Muscle layer of duodenum (tissue), 2 donors: Measurements from ENCODE around the gene RBMXL2.

ENCODE experiments used
- H3K27ac ChIP-seq: one replicate; pipeline ENCODE4 v1.7.0; 2013; ENCODE audit warnings: mild to moderate bottlenecking, low read length
- H3K27me3 ChIP-seq: one replicate; pipeline ENCODE4 v1.7.0; 2013; ENCODE audit warnings: low read depth, mild to moderate bottlenecking, control low read depth, low read length
- H3K36me3 ChIP-seq, 2 donors: one replicate each; pipeline ENCODE4 v1.7.0; 2013; ENCODE audit warnings: low read length in 2 of 2, control low read depth in 1 of 2, mild to moderate bottlenecking in 1 of 2; ENCODE audit not compliant: insufficient read depth in 2 of 2, control insufficient read depth in 1 of 2
- H3K4me1 ChIP-seq, 2 donors: one replicate each; pipeline ENCODE4 v1.7.0; 2013; ENCODE audit warnings: low read length in 2 of 2, mild to moderate bottlenecking in 2 of 2, control low read depth in 1 of 2, moderate library complexity in 1 of 2; ENCODE audit not compliant: insufficient read depth in 2 of 2, control insufficient read depth in 1 of 2
- H3K4me3 ChIP-seq, 2 donors: one replicate each; pipeline ENCODE4 v1.7.0; 2013; ENCODE audit warnings: low read length in 2 of 2, low read depth in 1 of 2, mild to moderate bottlenecking in 1 of 2
- H3K9me3 ChIP-seq, 2 donors: one replicate each; pipeline ENCODE4 v1.7.0; 2013; ENCODE audit warnings: low read length in 2 of 2, control low read depth in 1 of 2, mild to moderate bottlenecking in 1 of 2; ENCODE audit not compliant: control insufficient read depth in 1 of 2
- donor health status: healthy.

RBMXL2 gene

DNA sequence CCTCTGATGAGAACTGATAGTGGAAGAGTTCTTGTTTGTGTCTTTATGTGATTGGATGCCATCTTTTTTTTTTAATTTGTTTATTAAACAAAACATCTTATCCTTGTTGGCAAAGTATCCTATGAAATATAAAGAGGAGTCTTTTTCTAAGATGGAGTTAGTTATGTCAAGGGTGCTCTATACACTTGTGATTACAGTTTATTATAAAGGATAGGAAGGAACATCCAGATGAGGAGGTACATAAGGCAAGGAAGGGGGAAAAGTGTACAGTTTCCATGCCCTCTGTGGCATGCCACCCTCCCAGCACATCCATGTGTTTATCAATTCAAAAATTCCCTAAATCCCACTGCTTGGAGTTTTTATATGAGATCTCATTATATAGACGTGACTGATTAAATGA is 7.4 kb upstream of the RBMXL2 start:
- H3K27me3 ChIP-seq, result no peaks in the 10 kb centered on the region
- peaks cover 0 to 14% of the 10 kb centered on the region in 2 donors for H3K9me3 ChIP-seq
- H3K36me3 ChIP-seq, result no peaks in the 10 kb centered on the region
- H3K4me1 ChIP-seq, result no peaks in the 10 kb centered on the region
- H3K4me3 ChIP-seq, result no peak overlapping the region
- no peak overlapping the region for H3K27ac ChIP-seq

DNA sequence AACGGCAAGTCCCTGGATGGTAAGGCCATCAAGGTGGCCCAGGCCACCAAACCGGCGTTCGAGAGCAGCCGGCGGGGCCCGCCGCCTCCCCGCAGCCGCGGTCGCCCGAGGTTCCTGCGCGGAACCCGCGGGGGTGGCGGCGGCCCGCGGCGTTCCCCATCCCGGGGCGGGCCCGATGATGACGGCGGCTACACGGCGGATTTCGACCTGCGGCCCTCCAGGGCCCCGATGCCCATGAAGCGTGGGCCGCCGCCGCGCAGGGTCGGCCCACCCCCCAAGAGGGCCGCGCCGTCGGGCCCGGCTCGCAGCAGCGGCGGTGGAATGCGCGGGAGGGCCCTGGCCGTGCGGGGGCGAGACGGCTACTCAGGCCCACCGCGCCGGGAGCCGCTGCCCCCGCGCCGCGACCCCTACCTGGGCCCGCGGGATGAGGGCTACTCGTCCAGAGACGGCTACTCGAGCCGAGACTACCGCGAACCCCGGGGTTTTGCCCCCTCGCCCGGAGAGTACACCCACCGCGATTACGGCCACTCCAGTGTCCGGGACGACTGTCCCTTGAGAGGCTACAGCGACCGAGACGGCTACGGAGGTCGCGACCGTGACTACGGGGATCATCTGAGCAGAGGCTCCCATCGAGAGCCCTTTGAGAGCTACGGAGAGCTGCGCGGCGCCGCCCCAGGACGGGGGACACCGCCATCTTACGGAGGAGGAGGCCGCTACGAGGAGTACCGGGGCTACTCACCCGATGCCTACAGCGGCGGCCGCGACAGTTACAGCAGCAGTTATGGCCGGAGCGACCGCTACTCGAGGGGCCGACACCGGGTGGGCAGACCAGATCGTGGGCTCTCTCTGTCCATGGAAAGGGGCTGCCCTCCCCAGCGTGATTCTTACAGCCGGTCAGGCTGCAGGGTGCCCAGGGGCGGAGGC is 792 bp downstream of the RBMXL2 start:
- no peaks in the 10 kb centered on the region for H3K4me1 ChIP-seq
- peaks cover 0 to 7% of the 10 kb centered on the region in 2 donors for H3K9me3 ChIP-seq
- H3K27me3 ChIP-seq, result no peaks in the 10 kb centered on the region
- H3K27ac ChIP-seq, result no peak overlapping the region
- no peak overlapping the region for H3K4me3 ChIP-seq
- H3K36me3 ChIP-seq, result no peaks in the 10 kb centered on the region

DNA sequence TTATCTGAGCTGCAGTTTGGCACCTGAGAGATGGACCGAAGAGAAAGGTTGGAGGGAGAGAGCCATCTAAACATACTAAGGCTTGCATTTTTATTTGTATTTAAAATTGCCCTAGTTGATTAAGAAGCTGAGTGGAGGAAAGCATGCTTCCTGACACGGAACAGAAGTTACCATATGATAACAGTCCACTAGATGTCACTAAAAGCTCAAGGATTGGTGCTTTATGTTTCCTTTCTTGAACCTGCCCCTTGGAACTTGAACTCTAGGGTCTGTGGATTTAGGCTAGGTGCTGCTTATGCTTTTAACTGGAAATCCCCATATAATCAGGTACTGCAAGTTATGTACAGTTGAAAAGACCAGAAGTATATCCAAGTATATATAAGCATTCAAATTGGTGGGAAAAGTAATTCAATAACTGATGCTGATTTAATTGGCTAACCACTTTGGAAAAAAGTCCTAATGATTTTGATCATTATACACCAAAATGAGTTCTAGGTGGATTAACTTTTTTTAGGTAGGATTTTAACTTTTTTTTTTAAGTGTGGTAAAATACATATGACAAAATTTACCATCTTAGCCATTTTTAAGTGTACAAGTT is 9.5 kb downstream of the RBMXL2 start:
- Histone ChIP-seq H3K4me3 (no peak overlapping the region), H3K4me1 (no peaks in the 10 kb centered on the region), H3K36me3 (no peaks in the 10 kb centered on the region), H3K9me3 (no peaks in the 10 kb centered on the region), H3K27me3 (no peaks in the 10 kb centered on the region), H3K27ac (no peak overlapping the region)

DNA sequence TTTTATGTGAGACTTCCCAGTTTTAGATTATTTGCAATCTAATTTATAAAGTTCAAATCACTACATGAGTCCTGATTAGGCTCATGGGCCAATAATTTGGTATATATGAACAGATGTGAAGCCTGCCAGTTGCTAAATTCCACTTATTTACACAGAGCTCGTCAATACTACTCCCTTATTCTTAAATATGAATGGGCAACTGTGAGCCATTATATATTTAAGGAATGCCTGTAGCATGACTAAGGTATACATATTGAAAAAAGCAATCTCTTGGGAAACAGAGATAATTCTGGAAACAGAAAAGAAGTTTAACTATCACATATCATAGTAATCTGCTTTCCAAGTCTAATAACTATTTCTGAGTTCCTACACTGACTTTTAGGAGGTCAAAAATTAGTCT is 27.0 kb downstream of the RBMXL2 start:
- no peak overlapping the region for H3K4me3 ChIP-seq
- no peaks in the 10 kb centered on the region for H3K27me3 ChIP-seq
- H3K27ac ChIP-seq, result no peak overlapping the region
- no peaks in the 10 kb centered on the region for H3K36me3 ChIP-seq
- H3K9me3 ChIP-seq, result no peaks in the 10 kb centered on the region
- H3K4me1 ChIP-seq, result no peaks in the 10 kb centered on the region

DNA sequence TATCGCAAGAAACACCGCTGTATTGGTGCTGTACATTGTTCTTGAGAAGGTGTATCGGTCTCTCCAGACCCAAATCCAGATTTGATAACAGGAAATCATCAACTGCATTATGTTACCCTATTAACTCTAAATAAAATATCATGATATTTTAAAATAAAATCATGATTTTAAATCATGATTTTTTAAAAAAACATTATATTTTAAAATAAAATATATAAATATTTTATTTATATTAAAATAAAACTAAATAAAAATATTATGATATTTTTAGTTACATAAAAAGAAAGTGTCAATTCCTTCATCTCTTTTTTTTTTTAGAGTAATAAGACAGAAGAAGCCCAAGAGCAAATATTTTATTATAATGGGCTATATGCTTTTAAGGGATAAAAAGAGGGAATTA is 27.6 kb downstream of the RBMXL2 start:
- H3K27ac ChIP-seq, result no peak overlapping the region
- no peaks in the 10 kb centered on the region for H3K9me3 ChIP-seq

DNA sequence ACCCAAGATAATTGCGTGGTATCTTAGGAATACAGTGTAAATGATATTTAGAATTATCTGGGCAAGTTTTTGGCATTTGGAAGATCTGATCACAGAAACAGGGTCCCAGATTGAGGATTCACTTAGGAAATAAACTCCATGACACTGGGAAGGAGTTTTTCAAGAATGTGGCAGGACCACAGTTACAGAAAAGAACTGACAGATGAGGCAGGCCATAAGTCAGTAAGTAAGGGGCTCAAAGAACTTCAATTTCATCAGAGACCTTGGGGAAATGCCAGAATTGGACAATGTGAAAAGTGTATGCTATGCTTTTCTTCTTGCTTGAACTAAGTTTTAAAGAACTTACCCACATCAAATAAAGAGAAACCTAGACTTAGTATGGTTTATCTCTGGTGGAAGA is 49.3 kb downstream of the RBMXL2 start:
- Histone ChIP-seq H3K36me3 (no peaks in the 10 kb centered on the region), H3K4me3 (no peak overlapping the region), H3K27ac (no peak overlapping the region), H3K27me3 (no peaks in the 10 kb centered on the region), H3K9me3 (peaks cover 0 to 2% of the 10 kb centered on the region in 2 donors), H3K4me1 (no peaks in the 10 kb centered on the region)

More for the DNA sequence above, 27.6 kb downstream of the RBMXL2 start:
- H3K36me3 ChIP-seq, result no peaks in the 10 kb centered on the region
- no peaks in the 10 kb centered on the region for H3K4me1 ChIP-seq
- no peak overlapping the region for H3K4me3 ChIP-seq
- no peaks in the 10 kb centered on the region for H3K27me3 ChIP-seq
